GM23338 (cell line): ENCODE data around the gene AKNA. TPM values are rescaled to one million over a fixed set of nuclear protein-coding genes. Genes with fewer than 3 reads are reported as not detected.

Experiments used
- ATAC-seq: fragments of 200-7000 bp; cut with Tn5 transposase; 3 replicates; pipeline ENCODE4 v1.9.1; 2020
- DNase-seq: peaks from one replicate; pipeline ENCODE4 v3.0.0-alpha.2; 2015; ENCODE audit warnings: low spot score
- H2AFZ ChIP-seq: fragments of 200-600 bp; sonication (generic); 2 replicates; pipeline ENCODE4 v1.8.0; 2016; ENCODE audit warnings: antibody characterized with exemption, mild to moderate bottlenecking, moderate library complexity
- H3F3A ChIP-seq: fragments of 200-600 bp; sonication (generic); replicated peaks from 2 replicates; pipeline ENCODE4 v1.8.0; 2017; ENCODE audit warnings: antibody characterized with exemption, mixed run types, low read depth
- H3K27ac ChIP-seq: fragments of 200-600 bp; sonication (generic); 2 replicates; pipeline ENCODE4 v1.6.1; 2016; ENCODE audit warnings: low read depth
- H3K27me3 ChIP-seq: fragments of 200-600 bp; sonication (generic); 2 replicates; pipeline ENCODE4 v1.8.0; 2016; ENCODE audit warnings: mild to moderate bottlenecking, mixed run types, moderate library complexity; ENCODE audit not compliant: insufficient read depth
- H3K36me3 ChIP-seq: fragments of 200-600 bp; sonication (generic); 2 replicates; pipeline ENCODE4 v1.8.0; 2016; ENCODE audit warnings: mild to moderate bottlenecking; ENCODE audit not compliant: insufficient read depth
- H3K4me1 ChIP-seq: fragments of 200-600 bp; sonication (generic); 2 replicates; pipeline ENCODE4 v1.8.0; 2016; ENCODE audit warnings: mild to moderate bottlenecking, moderate library complexity; ENCODE audit not compliant: insufficient read depth
- H3K4me2 ChIP-seq: fragments of 200-600 bp; sonication (generic); 2 replicates; pipeline ENCODE4 v1.7.1; 2017; ENCODE audit warnings: mixed run types
- H3K4me3 ChIP-seq: fragments of 200-600 bp; sonication (generic); 2 replicates; pipeline ENCODE4 v1.6.1; 2016; ENCODE audit warnings: mixed run types
- H3K79me2 ChIP-seq: fragments of 200-600 bp; sonication (generic); replicated peaks from 2 replicates; pipeline ENCODE4 v1.8.0; 2017; ENCODE audit warnings: mild to moderate bottlenecking; ENCODE audit not compliant: insufficient read depth
- H3K9me2 ChIP-seq: fragments of 200-600 bp; sonication (generic); 2 replicates; pipeline ENCODE4 v1.8.0; 2017; ENCODE audit not compliant: insufficient read depth
- H4K20me1 ChIP-seq: fragments of 200-600 bp; sonication (generic); replicated peaks from 2 replicates; pipeline ENCODE4 v1.8.0; 2017; ENCODE audit warnings: mild to moderate bottlenecking; ENCODE audit not compliant: insufficient read depth
- H3K27ac Mint-ChIP-seq: 2 replicates; pipeline ENCODE4 v1.8.0; 2020; ENCODE audit warnings: inconsistent platforms, mild to moderate bottlenecking, moderate library complexity, mixed read lengths
- H3K27me3 Mint-ChIP-seq: 3 replicates; pipeline ENCODE4 v1.8.0; 2022; ENCODE audit warnings: low read depth, mild to moderate bottlenecking, moderate library complexity, mixed read lengths, inconsistent platforms; ENCODE audit not compliant: insufficient read depth, poor library complexity
- H3K36me3 Mint-ChIP-seq: 3 replicates; pipeline ENCODE4 v1.8.0; 2021; ENCODE audit warnings: low read depth, mild to moderate bottlenecking, inconsistent platforms, moderate library complexity, mixed read lengths
- H3K4me1 Mint-ChIP-seq: 3 replicates; pipeline ENCODE4 v1.8.0; 2020; ENCODE audit warnings: mild to moderate bottlenecking, inconsistent platforms, mixed read lengths
- H3K4me3 Mint-ChIP-seq: 3 replicates; pipeline ENCODE4 v1.8.0; 2021; ENCODE audit warnings: moderate library complexity, mild to moderate bottlenecking, inconsistent platforms, mixed read lengths
- H3K9me3 Mint-ChIP-seq: 3 replicates; pipeline ENCODE4 v1.8.0; 2020; ENCODE audit warnings: moderate library complexity, mild to moderate bottlenecking, inconsistent platforms, mixed read lengths
- CREB1 ChIP-seq: fragments of 250-450 bp; sonication (Bioruptor Pico); IDR thresholded peaks from 2 replicates; pipeline ENCODE4 v1.5.0; 2020; ENCODE audit warnings: low read depth, mild to moderate bottlenecking, moderate library complexity
- EZH2 ChIP-seq: fragments of 200-600 bp; sonication (generic); IDR thresholded peaks from one replicate; pipeline ENCODE4 v1.8.0; 2017; ENCODE audit warnings: antibody characterized with exemption, mild to moderate bottlenecking, low read depth; ENCODE audit not compliant: unreplicated experiment
- EZH2phosphoT487 ChIP-seq: fragments of 200-600 bp; sonication (generic); IDR thresholded peaks from one replicate; pipeline ENCODE4 v1.8.1; 2018; ENCODE audit warnings: antibody characterized with exemption; ENCODE audit not compliant: unreplicated experiment
- NANOG ChIP-seq: IDR thresholded peaks from 2 replicates; pipeline ENCODE4 v1.6.1; 2016; ENCODE audit warnings: antibody characterized with exemption, borderline replicate concordance
- polyA plus RNA-seq: library from polyadenylated mRNA; unstranded; fragments of >200 nt; fragmentation: Nextera tagmentation; extraction: Ambion mirVana; gene quantifications from 2 replicates; pipeline ENCODE4 v1.2.1, GENCODE V29; 2016
- total RNA-seq: library from RNA; depleted of rRNA; stranded (reverse); fragments of >200 nt; shearing (Covaris generic); gene quantifications from 2 replicates; pipeline ENCODE4 v1.2.3, GENCODE V29; 2014
- TF ChIP-seq, protein P1 (sequence below), 2 experiments: fragments of 200-600 bp in 1 of 2; sonication (generic) in 1 of 2; conservative IDR thresholded peaks; 2 replicates each; pipeline versions ENCODE4 v1.5.1 to v1.6.1; 2016 to 2017; ENCODE audit warnings: antibody characterized with exemption in 2 of 2, low read depth in 2 of 2, mild to moderate bottlenecking in 2 of 2, moderate library complexity in 1 of 2
- TF ChIP-seq, protein P2 (sequence below): IDR thresholded peaks from 2 replicates; pipeline ENCODE4 v1.6.1; 2016; ENCODE audit warnings: antibody characterized with exemption

The AKNA gene
- total and polyA plus RNA-seq, 2 experiments from 2014 or later, result 9.0 to 28.1 TPM

DNA sequence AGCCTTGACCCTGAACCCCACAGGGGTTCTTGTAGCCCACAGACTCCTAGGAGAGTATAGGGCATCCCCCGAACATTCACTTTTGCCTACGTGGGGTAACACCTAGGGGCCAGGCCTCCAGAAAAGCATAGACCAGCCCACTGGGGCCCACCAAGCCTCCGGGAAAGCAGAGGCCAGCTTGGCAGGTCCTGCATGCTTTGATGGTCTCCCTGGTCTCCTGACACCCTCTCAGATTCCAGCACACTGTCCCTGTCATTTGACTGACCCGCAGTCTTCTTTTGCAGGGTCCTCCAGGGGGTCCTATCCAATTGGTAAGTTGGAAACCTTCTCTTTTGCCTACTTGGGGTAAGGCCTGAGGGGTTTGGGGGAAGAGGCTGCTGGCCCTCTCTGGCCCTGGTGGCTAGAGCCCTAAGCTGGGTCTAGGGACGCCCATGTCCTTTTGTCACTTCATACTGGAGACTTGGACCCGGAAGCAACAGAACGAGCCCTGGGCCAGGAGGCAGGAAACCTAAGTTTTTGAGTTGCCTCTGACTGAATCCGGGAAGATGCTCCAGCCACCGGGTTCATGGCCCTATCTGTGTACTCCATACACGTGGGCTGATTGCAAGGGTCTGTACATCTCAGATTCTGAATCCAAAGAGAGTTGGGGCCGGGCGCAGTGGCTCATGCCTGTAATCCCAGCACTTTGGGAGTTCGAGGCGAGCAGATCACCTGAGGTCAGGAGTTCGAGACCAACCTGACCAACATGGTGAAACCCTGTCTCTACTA lies 85.8 kb downstream of the AKNA start (continued):
- TF ChIP-seq, protein P1, sequence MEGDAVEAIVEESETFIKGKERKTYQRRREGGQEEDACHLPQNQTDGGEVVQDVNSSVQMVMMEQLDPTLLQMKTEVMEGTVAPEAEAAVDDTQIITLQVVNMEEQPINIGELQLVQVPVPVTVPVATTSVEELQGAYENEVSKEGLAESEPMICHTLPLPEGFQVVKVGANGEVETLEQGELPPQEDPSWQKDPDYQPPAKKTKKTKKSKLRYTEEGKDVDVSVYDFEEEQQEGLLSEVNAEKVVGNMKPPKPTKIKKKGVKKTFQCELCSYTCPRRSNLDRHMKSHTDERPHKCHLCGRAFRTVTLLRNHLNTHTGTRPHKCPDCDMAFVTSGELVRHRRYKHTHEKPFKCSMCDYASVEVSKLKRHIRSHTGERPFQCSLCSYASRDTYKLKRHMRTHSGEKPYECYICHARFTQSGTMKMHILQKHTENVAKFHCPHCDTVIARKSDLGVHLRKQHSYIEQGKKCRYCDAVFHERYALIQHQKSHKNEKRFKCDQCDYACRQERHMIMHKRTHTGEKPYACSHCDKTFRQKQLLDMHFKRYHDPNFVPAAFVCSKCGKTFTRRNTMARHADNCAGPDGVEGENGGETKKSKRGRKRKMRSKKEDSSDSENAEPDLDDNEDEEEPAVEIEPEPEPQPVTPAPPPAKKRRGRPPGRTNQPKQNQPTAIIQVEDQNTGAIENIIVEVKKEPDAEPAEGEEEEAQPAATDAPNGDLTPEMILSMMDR (conservative IDR thresholded peaks at IDR 0.05; ENCODE audit: low read depth in 2 of 2), result no peak
- no peak for TF ChIP-seq NANOG
- TF ChIP-seq, protein P2, sequence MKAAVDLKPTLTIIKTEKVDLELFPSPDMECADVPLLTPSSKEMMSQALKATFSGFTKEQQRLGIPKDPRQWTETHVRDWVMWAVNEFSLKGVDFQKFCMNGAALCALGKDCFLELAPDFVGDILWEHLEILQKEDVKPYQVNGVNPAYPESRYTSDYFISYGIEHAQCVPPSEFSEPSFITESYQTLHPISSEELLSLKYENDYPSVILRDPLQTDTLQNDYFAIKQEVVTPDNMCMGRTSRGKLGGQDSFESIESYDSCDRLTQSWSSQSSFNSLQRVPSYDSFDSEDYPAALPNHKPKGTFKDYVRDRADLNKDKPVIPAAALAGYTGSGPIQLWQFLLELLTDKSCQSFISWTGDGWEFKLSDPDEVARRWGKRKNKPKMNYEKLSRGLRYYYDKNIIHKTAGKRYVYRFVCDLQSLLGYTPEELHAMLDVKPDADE, result no peak
- TF ChIP-seq EZH2phosphoT487, result no peak

DNA sequence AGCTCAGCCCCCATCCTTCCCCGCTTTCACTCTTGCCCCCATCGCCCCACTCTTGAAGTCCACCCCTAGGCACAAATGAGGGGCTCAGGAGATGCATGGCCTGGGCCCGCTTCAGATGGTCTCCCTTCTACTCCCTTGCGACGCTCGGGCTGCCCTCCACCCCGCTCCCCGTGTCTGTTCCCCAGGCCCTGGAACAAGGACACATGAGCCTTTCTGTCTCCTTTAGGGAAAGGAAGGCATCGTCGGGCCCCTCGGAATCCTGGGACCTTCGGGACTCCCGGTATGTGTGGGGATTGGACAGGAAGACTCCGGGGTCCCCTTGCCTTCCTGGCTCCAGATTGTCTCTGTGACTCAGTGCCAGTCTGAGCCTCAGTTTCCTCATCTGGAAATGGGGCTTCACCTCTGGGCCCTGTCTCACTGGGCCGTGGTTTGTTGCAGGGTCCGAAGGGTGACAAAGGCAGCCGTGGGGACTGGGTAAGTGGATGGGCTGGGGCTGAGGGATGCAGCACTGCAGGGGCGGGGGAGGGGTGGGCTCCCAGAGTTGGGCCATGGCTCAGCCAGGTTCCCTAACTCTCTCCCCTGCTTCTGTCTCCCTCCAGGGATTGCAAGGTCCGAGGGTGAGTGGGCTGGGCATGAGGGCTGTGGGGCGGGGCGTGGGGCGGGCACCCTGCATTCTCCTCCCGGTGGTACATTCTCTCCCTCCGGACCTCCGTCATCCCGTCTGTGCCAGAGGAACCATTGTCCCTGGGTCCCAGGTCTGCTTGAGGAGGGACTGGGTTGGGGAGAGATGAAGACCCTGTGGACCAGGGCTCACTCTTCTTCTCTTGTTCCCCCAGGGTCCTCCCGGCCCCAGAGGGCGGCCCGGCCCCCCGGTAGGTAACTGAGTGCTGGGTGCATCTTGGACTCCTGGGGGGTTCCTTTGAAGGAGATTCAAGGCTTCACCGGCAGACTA lies 86.7 kb downstream of the AKNA start:
- Mint-ChIP-seq H3K27ac (no peak overlapping the region), H3K4me3 (no peak overlapping the region), H3K27me3 (peaks cover 7% of the 10 kb centered on the region), H3K36me3 (peaks cover 19% of the 10 kb centered on the region), H3K4me1 (peaks cover 4% of the 10 kb centered on the region; the same call in 2 of the 3 replicates), H3K9me3 (0 out of 3 replicates have a peak, but pooled peaks cover under 1% of the 10 kb centered on the region)
- Histone ChIP-seq H3K79me2 (no peaks in the 10 kb centered on the region), H3K27ac (no peak overlapping the region), H3K4me3 (no peak overlapping the region), H4K20me1 (no peaks in the 10 kb centered on the region), H3K36me3 (peaks cover 3% of the 10 kb centered on the region; the same call in 1 of the 2 replicates), H3F3A (peaks cover 6% of the 10 kb centered on the region; the same call in 1 of the 2 replicates), H3K4me2 (no peak overlapping the region), H2AFZ (no peak overlapping the region), H3K27me3 (no peaks in the 10 kb centered on the region), H3K9me2 (no peaks in the 10 kb centered on the region), H3K4me1 (no peaks in the 10 kb centered on the region)
- no peak for TF ChIP-seq EZH2
- TF ChIP-seq, protein P2, result no peak
- TF ChIP-seq CREB1 (CRISPR knock-in tag), result no peak
- TF ChIP-seq NANOG, result no peak
- no peak for ATAC-seq
- DNase-seq, result no peak
